Duodenal mucosa (tissue), 2 donors: ENCODE data around the gene TMIGD3.

Experiments used
- H3K27ac ChIP-seq: one replicate; pipeline ENCODE4 v1.7.0; 2013; ENCODE audit warnings: low read depth, low read length
- H3K27me3 ChIP-seq, 2 donors: one replicate each; pipeline ENCODE4 v1.7.0; 2013; ENCODE audit warnings: low read length in 2 of 2, control low read depth in 1 of 2; ENCODE audit not compliant: insufficient read depth in 2 of 2, control insufficient read depth in 1 of 2
- H3K36me3 ChIP-seq, 2 donors: one replicate each; pipeline ENCODE4 v1.7.0; 2013; ENCODE audit warnings: low read length in 2 of 2, control low read depth in 1 of 2; ENCODE audit not compliant: insufficient read depth in 2 of 2, control insufficient read depth in 1 of 2
- H3K4me1 ChIP-seq, 2 donors: one replicate each; pipeline ENCODE4 v1.7.0; 2013; ENCODE audit warnings: low read length in 2 of 2, control low read depth in 1 of 2; ENCODE audit not compliant: insufficient read depth in 2 of 2, control insufficient read depth in 1 of 2
- H3K4me3 ChIP-seq, 2 donors: one replicate each; pipeline ENCODE4 v1.7.0; 2013; ENCODE audit warnings: low read length in 2 of 2, low read depth in 1 of 2
- H3K9ac ChIP-seq, 2 donors: one replicate each; pipeline ENCODE4 v1.7.0; 2013; ENCODE audit warnings: low read length in 2 of 2, low read depth in 1 of 2
- H3K9me3 ChIP-seq, 2 donors: one replicate each; pipeline ENCODE4 v1.7.0; 2013; ENCODE audit warnings: low read length in 2 of 2, control low read depth in 1 of 2; ENCODE audit not compliant: control insufficient read depth in 1 of 2

Gene TMIGD3

DNA sequence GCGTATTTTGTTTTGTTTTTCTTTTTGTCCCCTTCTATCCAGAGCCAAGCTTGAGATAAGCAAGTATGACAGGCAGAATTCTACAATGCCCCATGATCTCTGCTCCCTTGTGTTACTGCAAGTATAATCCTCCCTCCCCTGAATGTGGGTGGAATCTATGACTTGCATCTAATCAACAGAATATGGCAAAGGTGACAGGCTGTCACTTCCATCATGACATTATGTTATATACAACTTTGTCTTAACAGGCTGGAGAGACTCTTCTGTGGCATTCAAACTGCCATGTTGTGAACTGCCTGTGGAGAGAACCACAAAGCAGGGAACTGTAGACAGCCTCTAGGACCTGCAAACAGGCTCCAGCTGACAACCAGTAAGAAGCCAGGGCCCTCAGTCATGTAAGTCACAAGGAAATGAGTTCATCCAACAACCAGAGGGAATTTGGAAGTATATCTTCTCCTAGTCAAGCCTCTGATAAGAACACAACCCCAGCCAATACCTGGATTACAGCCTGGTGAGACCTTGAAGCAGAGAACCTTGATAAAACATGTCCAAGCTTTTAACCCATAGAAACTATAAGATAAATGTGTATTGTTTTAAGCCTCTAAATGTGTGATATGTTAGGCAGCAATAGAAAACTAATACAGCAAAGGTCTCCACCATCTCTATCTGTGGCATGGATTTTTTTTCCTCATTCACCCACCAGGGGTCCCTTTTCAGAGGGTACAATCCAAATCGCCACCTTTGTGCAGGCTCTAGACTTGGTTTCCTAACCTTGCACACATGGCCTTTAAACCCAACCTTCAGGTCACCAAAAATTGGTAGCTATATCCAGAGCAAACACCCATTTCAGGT is 35.3 kb downstream of the TMIGD3 start:
- Histone ChIP-seq H3K36me3 (peaks cover 11 to 23% of the 10 kb centered on the region in 2 donors), H3K9ac (no peak overlapping the region), H3K27me3 (no peaks in the 10 kb centered on the region), H3K27ac (no peak overlapping the region), H3K4me1 (peaks cover 0 to 4% of the 10 kb centered on the region in 2 donors), H3K4me3 (no peak overlapping the region), H3K9me3 (no peaks in the 10 kb centered on the region)

DNA sequence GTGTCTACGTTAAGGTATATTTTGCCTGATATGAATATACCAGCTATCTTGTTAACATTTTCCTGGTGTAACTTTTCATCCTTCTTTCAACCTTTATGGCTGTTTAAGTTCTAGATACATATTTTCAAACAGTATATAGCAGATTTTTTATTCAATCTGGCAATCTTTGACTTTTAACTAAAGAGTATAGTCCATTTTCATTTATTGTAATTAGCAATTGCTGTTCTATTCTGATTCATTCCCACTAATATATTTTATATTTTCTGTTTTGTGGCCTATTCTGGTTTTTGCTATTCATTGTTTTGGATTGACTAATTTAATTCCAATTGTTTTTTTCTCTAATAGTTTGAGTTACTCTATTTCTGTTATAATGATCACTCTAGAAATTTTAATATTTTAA is 37.0 kb downstream of the TMIGD3 start:
- Histone ChIP-seq H3K27ac (no peak overlapping the region), H3K36me3 (peaks cover 18 to 40% of the 10 kb centered on the region in 2 donors), H3K9me3 (no peaks in the 10 kb centered on the region), H3K4me1 (peaks cover 0 to 4% of the 10 kb centered on the region in 2 donors), H3K9ac (no peak overlapping the region), H3K4me3 (no peak overlapping the region), H3K27me3 (no peaks in the 10 kb centered on the region)

DNA sequence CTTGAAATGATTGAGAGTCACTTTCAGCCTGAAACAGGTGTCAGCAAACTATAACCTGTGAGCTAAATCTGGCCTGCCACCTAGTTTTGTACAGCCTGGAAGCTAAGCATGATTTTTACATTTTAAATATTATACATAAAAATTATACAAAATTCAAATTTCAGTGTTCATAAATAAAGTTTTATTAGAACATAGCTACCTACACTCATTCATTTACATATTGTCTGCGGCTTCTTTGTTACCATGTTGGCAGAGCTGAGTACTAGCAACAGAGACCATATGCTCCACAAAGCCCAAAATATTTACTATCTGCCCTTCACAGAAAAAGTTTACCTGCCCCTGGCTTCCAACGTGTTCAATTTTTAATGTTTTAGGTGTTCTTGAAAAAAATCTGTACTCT is 37.7 kb downstream of the TMIGD3 start:
- Histone ChIP-seq H3K4me1 (peaks cover 0 to 2% of the 10 kb centered on the region in 2 donors), H3K27me3 (no peaks in the 10 kb centered on the region), H3K9ac (no peak overlapping the region), H3K9me3 (no peaks in the 10 kb centered on the region), H3K36me3 (peaks cover 18 to 45% of the 10 kb centered on the region in 2 donors), H3K4me3 (no peak overlapping the region), H3K27ac (no peak overlapping the region)

DNA sequence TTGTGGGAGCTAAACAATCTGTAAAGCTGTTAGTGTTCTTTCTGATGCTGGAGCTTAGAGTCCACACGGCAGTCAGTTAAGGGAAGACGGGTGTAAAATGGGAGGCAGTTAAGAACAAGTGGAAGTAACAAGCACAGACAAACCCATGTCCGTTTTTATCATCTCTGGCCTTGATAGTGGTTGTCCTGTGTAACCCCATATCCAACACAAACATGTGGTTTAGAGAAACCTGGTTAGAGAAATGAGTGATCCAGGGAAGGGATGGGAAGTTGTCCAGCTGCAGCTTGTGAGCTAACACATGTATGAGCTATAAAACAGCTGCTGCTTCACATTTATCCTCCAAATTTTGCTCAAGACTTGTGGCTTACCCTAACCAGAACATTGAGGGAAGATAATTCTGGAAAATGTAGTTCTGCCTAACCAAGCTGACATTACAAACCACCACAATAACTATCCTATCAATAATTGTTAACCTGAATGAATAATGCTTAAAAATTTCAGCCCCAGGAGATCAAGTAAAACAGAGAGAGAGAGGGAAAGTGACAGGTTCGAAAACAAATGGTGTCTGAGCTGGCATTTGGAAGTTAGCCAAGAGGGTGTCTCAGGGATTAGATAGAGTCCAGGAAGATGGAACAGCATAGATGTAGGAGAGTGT is 40.3 kb downstream of the TMIGD3 start:
- Histone ChIP-seq H3K9me3 (no peaks in the 10 kb centered on the region), H3K4me1 (no peaks in the 10 kb centered on the region), H3K9ac (no peak overlapping the region), H3K4me3 (no peak overlapping the region), H3K27ac (no peak overlapping the region), H3K27me3 (no peaks in the 10 kb centered on the region), H3K36me3 (peaks cover 25 to 51% of the 10 kb centered on the region in 2 donors)

DNA sequence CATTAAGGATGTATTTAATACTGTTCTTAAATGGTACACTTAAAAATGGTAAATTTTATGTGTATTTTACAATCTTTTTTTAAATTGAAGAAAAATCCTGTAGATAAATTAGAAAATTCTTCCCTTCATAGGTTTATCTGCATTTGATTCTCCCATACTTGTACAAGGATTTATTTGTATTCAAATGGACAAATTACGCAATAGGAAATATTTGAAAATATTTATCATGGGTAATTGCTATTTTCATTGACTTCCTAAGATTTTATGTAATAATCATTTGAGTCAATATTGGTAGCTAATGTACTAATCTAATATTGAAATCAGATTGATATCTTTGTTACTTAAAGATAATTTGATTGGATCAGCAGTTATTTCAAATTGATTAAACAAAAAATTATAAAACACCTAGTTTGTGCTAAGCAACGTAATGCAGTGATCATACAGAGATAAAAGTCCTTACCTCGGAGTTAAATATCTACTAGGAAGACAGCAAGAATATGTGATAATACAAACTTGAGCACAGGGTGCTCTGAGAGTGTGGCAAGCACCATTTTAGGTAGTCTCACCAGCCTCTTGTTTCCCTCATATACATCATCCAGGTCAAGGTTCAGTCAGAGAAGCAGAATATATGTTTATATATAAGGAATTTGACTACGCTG is 40.9 kb downstream of the TMIGD3 start:
- Histone ChIP-seq H3K4me3 (no peak overlapping the region), H3K36me3 (peaks cover 27 to 53% of the 10 kb centered on the region in 2 donors), H3K4me1 (no peaks in the 10 kb centered on the region), H3K9me3 (no peaks in the 10 kb centered on the region), H3K27me3 (no peaks in the 10 kb centered on the region), H3K27ac (no peak overlapping the region), H3K9ac (no peak overlapping the region)

DNA sequence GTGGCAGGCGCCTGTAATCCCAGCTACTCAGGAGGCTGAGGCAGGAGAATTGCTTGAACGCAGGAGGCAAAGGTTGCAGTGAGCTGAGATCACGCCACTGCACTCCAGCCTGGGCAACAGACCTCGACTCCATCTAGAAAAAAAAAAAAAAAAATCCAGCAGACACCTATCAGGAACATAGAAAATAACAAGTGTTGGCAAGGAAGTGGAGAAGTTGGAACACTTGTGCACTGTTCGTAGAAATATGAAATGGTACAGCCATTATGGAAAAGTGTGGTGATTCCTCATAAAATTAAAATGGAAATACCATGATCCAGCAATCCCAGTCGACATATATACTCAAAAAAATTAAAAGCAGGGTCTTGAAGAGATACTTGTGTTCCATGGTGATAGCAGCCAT is 41.7 kb downstream of the TMIGD3 start:
- Histone ChIP-seq H3K9me3 (no peaks in the 10 kb centered on the region), H3K9ac (no peak overlapping the region), H3K4me1 (no peaks in the 10 kb centered on the region), H3K4me3 (no peak overlapping the region), H3K27me3 (no peaks in the 10 kb centered on the region), H3K27ac (no peak overlapping the region), H3K36me3 (peaks cover 30 to 55% of the 10 kb centered on the region in 2 donors)

DNA sequence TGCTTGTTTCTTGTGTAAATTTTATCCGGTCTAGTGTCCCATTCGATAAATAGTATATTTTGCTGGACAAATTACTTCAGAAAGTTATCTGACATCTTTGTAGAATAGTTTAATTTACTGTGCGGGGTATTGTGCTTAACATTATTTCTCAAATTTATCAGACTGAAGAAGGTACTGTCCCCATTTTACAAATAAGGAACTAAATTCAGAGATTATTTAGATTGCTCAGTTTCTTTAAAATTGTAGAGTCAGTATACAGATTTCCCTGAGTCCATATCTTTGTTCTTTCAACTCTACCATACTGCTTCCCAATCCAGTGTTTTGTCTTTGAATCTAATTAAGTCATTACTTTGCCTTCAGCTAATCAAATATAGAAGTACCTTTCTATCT is 47.8 kb downstream of the TMIGD3 start:
- Histone ChIP-seq H3K36me3 (peaks cover 33 to 63% of the 10 kb centered on the region in 2 donors), H3K27ac (no peak overlapping the region), H3K27me3 (no peaks in the 10 kb centered on the region), H3K4me3 (no peak overlapping the region), H3K9ac (no peak overlapping the region), H3K4me1 (peaks cover 16 to 31% of the 10 kb centered on the region in 2 donors), H3K9me3 (no peaks in the 10 kb centered on the region)

DNA sequence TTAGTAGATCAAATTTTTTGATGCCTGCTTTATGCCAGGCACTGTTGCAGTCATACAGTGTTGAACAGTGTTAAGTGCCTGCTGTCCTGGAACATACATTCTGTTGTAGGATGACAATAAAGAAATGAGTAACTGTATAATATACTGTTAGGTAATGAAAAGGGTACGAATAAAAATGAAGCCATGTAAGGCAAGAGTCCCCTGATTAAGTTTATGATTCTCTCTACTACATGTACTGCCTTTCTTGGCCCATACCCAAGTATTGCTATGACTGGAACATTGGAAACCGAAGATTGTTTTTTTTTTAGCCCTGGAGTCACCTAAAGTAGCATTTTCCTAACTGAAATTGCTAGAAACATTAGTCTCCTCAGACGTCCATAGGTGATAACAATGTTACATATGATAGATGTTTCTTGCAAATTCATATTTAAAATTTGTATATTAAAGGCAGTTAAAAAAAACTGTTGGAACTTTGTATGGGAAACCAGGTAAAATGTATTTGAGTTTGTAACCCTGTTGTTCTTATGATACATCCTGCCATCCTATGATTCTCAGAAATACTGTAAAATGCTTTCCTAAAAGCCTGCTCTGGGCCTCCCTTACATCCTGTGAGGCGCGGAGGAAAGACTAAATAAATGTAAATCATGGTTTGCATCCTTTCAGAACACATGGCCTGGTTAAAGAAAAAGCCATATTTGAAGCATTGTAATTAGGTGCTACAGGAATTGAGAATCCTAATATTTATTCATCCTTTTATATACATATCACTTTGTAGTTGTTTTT is 48.4 kb downstream of the TMIGD3 start:
- Histone ChIP-seq H3K9me3 (no peaks in the 10 kb centered on the region), H3K9ac (no peak overlapping the region), H3K27ac (no peak overlapping the region), H3K4me1 (peaks cover 22 to 36% of the 10 kb centered on the region in 2 donors), H3K36me3 (peaks cover 33 to 63% of the 10 kb centered on the region in 2 donors), H3K27me3 (no peaks in the 10 kb centered on the region), H3K4me3 (no peak overlapping the region)

DNA sequence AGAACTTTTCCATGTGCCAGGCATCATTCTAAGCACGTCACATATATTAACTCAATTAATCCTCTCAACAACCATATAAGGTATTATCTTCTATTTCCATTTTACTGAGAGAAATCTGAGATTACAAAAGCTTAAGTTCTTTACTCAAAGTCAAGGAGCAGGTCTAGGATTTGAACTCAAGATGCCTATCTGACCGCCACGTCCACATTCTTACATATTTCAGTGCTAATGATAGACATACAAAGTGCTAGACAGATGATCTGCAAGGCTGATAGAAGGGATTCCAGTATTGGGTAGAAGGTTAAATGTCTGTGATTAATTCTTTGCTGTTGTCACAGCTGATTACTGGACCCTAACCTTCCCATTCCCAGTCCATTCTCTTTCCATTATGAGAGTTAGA is 49.7 kb downstream of the TMIGD3 start:
- H3K36me3 ChIP-seq, result peaks cover 27 to 49% of the 10 kb centered on the region in 2 donors

More for the DNA sequence above, 49.7 kb downstream of the TMIGD3 start:
- Histone ChIP-seq H3K9ac (no peak overlapping the region), H3K27ac (no peak overlapping the region), H3K27me3 (no peaks in the 10 kb centered on the region), H3K4me3 (no peak overlapping the region), H3K9me3 (no peaks in the 10 kb centered on the region), H3K4me1 (peaks cover 25 to 38% of the 10 kb centered on the region in 2 donors)
